IPS-11a (cell line): ENCODE data around the gene DNAJC4.

Source experiments
- H3K4me3 ChIP-seq: one replicate; pipeline ENCODE4 v1.5.1; 2013; ENCODE audit warnings: low read depth, low read length, control low read depth

Gene DNAJC4

GRCh38 chr11:64208086-64208795, 22.1 kb upstream of the DNAJC4 start:
- no peak overlapping the region for H3K4me3 ChIP-seq

DNA sequence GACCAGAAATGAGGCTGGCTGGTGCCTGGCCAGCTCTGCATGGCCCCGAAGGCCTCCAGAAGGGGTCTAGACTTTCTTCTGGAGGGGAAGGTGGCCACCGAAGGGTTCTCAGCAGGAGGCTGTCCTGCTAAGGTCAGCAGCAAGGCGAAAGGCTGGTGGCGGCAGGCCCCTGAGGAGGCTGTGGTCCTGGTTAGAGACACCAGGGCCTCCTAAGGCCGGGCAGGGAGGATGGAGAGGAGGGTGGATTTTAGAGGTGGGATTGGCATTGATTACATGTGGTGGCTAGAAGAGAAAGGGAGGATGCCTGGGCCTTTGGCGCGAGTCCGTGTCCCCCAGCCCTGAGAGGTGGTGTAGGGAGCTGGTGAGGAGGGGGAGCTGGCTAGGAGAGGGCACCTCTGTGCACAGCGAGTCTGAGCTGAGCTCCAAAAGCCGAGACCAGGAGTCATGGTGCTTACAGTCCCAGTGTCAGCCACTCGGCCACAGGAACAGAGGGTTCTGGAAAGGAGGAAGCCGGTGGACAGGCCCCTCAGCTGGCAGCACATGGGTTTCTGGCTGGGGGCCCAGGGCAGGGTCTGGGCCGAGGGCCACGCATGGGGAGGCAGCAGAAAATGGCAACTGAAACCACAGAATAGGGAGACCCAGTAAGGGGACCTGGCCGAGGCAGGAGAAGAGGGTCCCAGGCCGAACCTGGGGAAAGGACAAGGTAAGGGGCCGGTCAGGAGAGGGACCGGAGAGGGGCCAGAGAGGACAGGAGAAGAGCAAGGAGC, 21.4 kb upstream of the DNAJC4 start:
- no peak overlapping the region for H3K4me3 ChIP-seq

- no peak overlapping the region for H3K4me3 ChIP-seq
Measured at GRCh38 chr11:64209563-64209843, 20.8 kb upstream of the DNAJC4 start.

DNA sequence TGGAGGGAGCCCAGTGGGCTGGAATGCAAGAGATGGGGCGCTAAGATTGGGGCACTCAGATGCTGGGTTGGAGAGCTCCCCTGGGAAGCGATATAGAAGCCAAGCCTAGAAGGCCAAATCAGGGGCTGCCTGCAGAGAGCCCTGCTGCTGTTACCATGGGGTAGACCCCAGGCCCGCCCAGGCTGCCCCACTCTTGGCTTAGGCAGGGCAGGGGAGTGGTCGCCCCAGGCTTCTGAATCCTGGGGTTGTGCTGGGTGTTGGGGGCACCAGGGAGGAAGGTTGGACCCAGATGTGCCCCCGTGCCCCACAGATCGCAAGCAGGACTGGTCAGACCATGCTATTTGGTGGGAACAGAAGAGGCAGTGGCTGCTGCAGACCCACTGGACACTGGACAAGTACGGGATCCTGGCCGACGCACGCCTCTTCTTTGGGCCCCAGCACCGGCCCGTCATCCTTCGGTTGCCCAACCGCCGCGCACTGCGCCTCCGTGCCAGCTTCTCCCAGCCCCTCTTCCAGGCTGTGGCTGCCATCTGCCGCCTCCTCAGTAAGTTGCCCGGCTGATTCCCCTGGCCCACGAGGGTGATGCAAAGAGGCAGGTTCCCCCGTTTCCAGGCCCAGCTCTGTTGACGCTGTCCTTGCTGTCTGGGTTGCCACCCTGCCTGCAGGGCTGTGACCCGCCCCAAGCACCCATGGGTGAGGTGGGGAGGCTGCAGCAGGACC, 19.9 kb upstream of the DNAJC4 start:
- H3K4me3 ChIP-seq, result no peak overlapping the region

- H3K4me3 ChIP-seq, result no peak overlapping the region
Measured at GRCh38 chr11:64211181-64211872, 19.0 kb upstream of the DNAJC4 start.

- no peak overlapping the region for H3K4me3 ChIP-seq
Measured at GRCh38 chr11:64216879-64217278, 13.5 kb upstream of the DNAJC4 start.

DNA sequence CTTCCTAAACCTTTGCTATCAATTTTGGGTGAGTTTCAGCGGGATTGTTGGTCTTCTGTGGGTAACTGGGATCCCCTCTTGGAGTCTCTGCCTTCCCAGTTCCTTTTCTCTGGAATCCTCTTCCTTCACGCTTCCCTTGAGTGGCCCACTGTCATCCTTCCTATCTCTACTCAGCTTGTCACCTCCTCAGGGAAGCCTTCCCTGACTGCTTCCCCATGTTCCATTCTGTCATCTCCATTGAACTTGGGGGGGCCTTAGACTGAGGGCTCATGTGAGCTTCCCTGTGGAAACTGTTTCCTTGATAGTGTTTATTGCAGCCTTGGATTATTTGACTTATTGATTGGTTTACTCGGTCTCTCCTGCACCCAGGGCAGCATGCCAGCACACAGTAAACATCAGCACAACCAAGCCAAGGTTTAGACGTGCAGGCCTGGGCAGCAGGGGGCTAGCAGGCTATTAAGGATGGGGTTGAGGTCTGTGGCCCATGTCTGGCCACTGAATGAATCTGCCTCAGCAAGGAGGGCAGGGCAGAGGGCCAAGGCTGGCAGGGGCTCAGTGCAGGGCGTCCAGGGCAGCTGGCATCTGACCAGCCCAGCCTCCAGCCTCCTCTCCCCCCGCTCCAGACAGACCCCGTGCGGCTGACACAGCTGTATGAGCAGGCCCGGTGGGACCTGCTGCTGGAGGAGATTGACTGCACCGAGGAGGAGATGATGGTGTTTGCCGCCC, 11.6 kb upstream of the DNAJC4 start:
- H3K4me3 ChIP-seq, result no peak overlapping the region

- H3K4me3 ChIP-seq, result no peak overlapping the region
Measured at GRCh38 chr11:64219354-64219684, 11.0 kb upstream of the DNAJC4 start.

GRCh38 chr11:64219755-64220154, 10.6 kb upstream of the DNAJC4 start:
- H3K4me3 ChIP-seq, result no peak overlapping the region

- no peak overlapping the region for H3K4me3 ChIP-seq
Measured at GRCh38 chr11:64220271-64220670, 10.1 kb upstream of the DNAJC4 start.

DNA sequence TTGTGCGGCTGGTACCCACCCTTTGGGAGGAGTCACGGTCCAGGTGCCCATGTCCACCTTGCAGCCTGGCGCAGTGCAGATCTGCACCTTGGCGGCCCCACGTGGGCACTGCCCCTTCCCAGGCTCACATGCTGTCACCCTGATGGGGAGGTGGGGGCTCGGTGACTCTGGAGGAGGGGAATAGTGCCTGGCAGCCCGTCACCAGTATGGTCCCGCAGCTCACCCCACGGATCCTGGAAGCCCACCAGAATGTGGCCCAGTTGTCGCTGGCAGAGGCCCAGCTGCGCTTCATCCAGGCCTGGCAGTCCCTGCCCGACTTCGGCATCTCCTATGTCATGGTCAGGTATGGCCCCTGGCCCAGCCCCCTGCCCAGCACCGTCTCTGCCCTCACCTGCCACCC, 9.6 kb upstream of the DNAJC4 start:
- no peak overlapping the region for H3K4me3 ChIP-seq

- no peak overlapping the region for H3K4me3 ChIP-seq
Measured at GRCh38 chr11:64222651-64223000, 7.7 kb upstream of the DNAJC4 start.

- H3K4me3 ChIP-seq, result no peak overlapping the region
Measured at GRCh38 chr11:64223001-64223651, 7.2 kb upstream of the DNAJC4 start.

GRCh38 chr11:64224151-64224890, 6.0 kb upstream of the DNAJC4 start:
- H3K4me3 ChIP-seq, result no peak overlapping the region

DNA sequence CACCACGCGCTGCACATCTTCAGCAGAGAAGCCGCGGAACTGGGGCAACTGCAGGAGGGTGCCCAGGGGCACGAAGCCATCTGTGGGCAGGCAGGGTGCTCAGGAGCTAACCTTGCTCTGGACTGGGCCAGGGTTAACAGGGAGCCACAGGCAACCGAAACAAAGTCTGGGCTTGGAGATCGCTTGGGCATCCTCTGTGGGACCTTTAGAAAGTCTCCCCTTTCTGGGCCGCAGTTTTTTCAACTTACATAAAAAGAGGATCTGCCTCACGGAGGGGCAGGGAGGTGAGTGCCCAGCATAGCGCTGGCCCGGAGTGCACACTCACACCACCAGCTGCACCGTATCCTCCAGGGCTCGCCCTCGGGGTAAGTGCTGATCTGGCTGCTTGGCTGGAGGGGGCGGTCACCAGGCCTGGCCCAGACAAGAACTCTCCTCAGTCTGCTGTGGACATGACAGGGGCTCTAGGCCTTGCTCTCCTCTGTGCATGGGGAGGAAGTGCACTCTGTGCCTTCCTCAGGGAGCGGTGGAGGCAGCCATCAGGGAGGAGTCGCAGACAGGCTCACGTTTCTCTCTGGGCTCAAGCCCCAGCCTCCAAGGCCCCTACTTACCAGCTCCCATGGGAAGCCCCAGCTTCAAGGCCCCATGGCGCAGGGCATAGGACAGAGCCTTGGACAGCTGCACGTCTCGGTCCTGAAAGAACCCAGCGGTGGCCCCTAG, 5.3 kb upstream of the DNAJC4 start:
- H3K4me3 ChIP-seq, result peak overlapping the region; percentile 78

DNA sequence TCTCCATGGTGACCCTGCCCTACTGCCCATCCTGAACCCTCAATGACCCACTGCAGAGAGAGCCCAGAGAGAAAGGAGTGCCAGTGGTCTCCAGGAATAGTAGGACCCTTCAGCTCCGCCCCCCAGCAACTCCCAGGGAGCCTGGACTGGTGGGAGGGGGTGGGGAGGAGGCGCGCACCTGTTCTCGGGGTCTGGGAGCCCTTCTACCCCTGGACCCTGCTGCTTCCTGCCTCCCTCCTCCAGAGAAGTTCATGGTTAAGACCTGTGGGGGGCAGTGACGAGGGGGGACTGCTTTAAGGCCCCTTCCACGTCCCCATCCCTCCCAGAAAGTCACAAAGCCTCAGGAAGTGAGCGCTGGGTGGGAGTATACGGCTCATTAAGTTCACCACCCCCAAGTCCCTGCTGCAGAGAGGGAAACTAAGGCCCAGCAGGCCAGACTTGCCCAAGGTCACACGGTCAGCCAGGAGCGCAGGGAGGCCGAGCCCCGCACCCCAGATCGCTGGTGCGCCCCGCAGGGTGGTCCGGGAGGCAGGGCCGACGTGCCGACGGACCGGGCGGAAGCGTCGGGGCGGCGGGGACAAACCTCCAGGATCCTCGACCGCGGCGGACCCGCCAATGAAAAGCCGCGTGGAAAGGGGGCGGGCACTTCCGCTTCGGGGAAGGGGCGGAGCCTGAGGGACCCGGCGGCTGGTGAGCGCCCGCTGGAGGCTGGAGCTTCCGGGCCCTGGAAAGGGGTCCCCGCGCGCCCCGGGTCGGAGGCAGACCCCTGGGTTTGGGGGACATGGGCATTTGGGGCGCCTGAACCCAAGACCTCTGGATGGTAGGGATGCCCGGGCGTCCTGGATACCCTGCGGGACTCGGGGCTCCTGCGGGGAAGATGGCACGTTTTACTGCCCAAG, 4.5 kb upstream of the DNAJC4 start, which contains the start of the genes NUDT22 and TRPT1:
Gene NUDT22 (plus strand): TSS at position 667 of the 899 bp plus-strand sequence. CDS start 379 bp downstream, outside the sequence.
Gene TRPT1 (minus strand): TSS at position 579 of the 899 bp plus-strand sequence. CDS start 326 bp downstream, at position 253.
- peak within 1 kb of the TSS; percentile 78 for H3K4me3 ChIP-seq

- peak overlapping the region; percentile 78 for H3K4me3 ChIP-seq
Measured at GRCh38 chr11:64226507-64227051, 3.8 kb upstream of the DNAJC4 start.
